ENCODE results near the gene SUPT3H.

Gene SUPT3H

GRCh38 chr6:45394586-45395095 is 16.9 kb upstream of the SUPT3H start:
- TF ChIP-seq CEBPB (IDR thresholded peaks at IDR 0.05) (no peak), NFIC (IDR thresholded peaks at IDR 0.05) (no peak), REST (IDR thresholded peaks at IDR 0.05; ENCODE audit: low read depth) (no peak), YY1 (IDR thresholded peaks at IDR 0.05; ENCODE audit: low read depth) (no peak), TAF1 (IDR thresholded peaks at IDR 0.05; ENCODE audit: low read depth) (no peak), EGR1 (IDR thresholded peaks at IDR 0.05) (no peak), TCF12 (IDR thresholded peaks at IDR 0.05; ENCODE audit: low read depth) (no peak), USF1 (IDR thresholded peaks at IDR 0.05) (no peak), ZBTB7A (IDR thresholded peaks at IDR 0.05; ENCODE audit: low read depth) (no peak), TEAD4 (IDR thresholded peaks at IDR 0.05) (no peak), EP300 (IDR thresholded peaks at IDR 0.05; ENCODE audit: borderline replicate concordance) (no peak), MAX (IDR thresholded peaks at IDR 0.05) (no peak), FOXM1 (IDR thresholded peaks at IDR 0.05; ENCODE audit: borderline replicate concordance, low read depth) (no peak), RAD21 (IDR thresholded peaks at IDR 0.05; ENCODE audit: low read depth) (no peak), CREB1 (IDR thresholded peaks at IDR 0.05; ENCODE audit: low read depth) (no peak)

GRCh38 chr6:45388328-45388727 is 10.6 kb upstream of the SUPT3H start:
- TF ChIP-seq USF1 (IDR thresholded peaks at IDR 0.05) (no peak), YY1 (IDR thresholded peaks at IDR 0.05; ENCODE audit: low read depth) (no peak), TEAD4 (IDR thresholded peaks at IDR 0.05) (no peak), REST (IDR thresholded peaks at IDR 0.05; ENCODE audit: low read depth) (no peak), MAX (IDR thresholded peaks at IDR 0.05) (no peak), NFIC (IDR thresholded peaks at IDR 0.05) (no peak), ZBTB7A (IDR thresholded peaks at IDR 0.05; ENCODE audit: low read depth) (no peak), TCF12 (IDR thresholded peaks at IDR 0.05; ENCODE audit: low read depth) (no peak), RAD21 (IDR thresholded peaks at IDR 0.05; ENCODE audit: low read depth) (no peak), CREB1 (IDR thresholded peaks at IDR 0.05; ENCODE audit: low read depth) (no peak), CEBPB (IDR thresholded peaks at IDR 0.05) (no peak)

- no peak for TF ChIP-seq FOXM1 (IDR thresholded peaks at IDR 0.05; ENCODE audit: borderline replicate concordance, low read depth)
- TF ChIP-seq EP300 (IDR thresholded peaks at IDR 0.05; ENCODE audit: borderline replicate concordance), result no peak
- no peak for TF ChIP-seq ZBTB7A (IDR thresholded peaks at IDR 0.05; ENCODE audit: low read depth)
- no peak for TF ChIP-seq CEBPB (IDR thresholded peaks at IDR 0.05)
- no peak for TF ChIP-seq NFIC (IDR thresholded peaks at IDR 0.05)
- no peak for TF ChIP-seq TCF12 (IDR thresholded peaks at IDR 0.05; ENCODE audit: low read depth)
- TF ChIP-seq REST (IDR thresholded peaks at IDR 0.05; ENCODE audit: low read depth), result no peak
- no peak for TF ChIP-seq RAD21 (IDR thresholded peaks at IDR 0.05; ENCODE audit: low read depth)
- no peak for TF ChIP-seq EGR1 (IDR thresholded peaks at IDR 0.05)
- TF ChIP-seq MAX (IDR thresholded peaks at IDR 0.05), result no peak
- TF ChIP-seq YY1 (IDR thresholded peaks at IDR 0.05; ENCODE audit: low read depth), result no peak
- TF ChIP-seq TAF1 (IDR thresholded peaks at IDR 0.05; ENCODE audit: low read depth), result no peak
Measured at GRCh38 chr6:45387236-45387635, 9.5 kb upstream of the SUPT3H start.

GRCh38 chr6:45386501-45386900 is 8.8 kb upstream of the SUPT3H start:
- no peak for TF ChIP-seq MAX (IDR thresholded peaks at IDR 0.05)
- TF ChIP-seq RAD21 (IDR thresholded peaks at IDR 0.05; ENCODE audit: low read depth), result no peak
- no peak for TF ChIP-seq NFIC (IDR thresholded peaks at IDR 0.05)
